Prostate gland (tissue), 2 donors: ENCODE results near the gene ST8SIA6.

Source experiments
- POLR2AphosphoS5 ChIP-seq: sonication (generic); formaldehyde crosslinking; IDR thresholded peaks from one replicate; pipeline ENCODE4 v1.6.1; 2017; ENCODE audit warnings: antibody characterized with exemption
- TF ChIP-seq, protein P1 (sequence below), 4 experiments: fragments of 200-600 bp in 2 of 4; fragments of 450-650 bp in 2 of 4; sonication (generic) in 2 of 4; IDR thresholded peaks; 1 replicate in 3 of 4; 2 replicates in 1 of 4; pipeline ENCODE4 v1.5.1; 2016 to 2019; ENCODE audit warnings: antibody characterized with exemption in 4 of 4, mild to moderate bottlenecking in 2 of 4, moderate library complexity in 2 of 4

DNA sequence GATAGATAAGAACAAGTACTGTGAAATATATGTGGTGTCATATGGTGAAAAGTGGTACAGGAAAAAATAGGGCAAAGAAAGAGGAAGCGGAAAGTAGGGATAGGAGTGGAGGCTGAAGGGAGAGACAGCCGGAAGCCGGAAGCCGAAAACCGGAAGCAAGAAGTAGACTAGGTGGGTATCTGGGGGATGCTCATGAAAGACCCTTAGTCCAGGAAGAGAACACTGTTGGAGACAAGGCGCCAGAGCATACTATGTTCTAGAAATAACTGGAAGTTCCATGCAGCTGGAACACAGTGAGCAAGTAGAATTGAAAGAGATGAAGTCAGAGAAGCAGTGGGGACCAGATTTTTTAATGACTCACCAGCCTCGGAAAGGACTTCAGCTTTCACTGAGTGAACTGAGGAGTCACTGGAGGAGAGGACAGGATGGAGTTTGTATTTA lies 22.5 kb downstream of the ST8SIA6 start:
- TF ChIP-seq, protein P1, sequence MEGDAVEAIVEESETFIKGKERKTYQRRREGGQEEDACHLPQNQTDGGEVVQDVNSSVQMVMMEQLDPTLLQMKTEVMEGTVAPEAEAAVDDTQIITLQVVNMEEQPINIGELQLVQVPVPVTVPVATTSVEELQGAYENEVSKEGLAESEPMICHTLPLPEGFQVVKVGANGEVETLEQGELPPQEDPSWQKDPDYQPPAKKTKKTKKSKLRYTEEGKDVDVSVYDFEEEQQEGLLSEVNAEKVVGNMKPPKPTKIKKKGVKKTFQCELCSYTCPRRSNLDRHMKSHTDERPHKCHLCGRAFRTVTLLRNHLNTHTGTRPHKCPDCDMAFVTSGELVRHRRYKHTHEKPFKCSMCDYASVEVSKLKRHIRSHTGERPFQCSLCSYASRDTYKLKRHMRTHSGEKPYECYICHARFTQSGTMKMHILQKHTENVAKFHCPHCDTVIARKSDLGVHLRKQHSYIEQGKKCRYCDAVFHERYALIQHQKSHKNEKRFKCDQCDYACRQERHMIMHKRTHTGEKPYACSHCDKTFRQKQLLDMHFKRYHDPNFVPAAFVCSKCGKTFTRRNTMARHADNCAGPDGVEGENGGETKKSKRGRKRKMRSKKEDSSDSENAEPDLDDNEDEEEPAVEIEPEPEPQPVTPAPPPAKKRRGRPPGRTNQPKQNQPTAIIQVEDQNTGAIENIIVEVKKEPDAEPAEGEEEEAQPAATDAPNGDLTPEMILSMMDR (IDR thresholded peaks at IDR 0.05): no peak
- TF ChIP-seq POLR2AphosphoS5: no peak
